Fibroblast of mammary gland (primary cell): ENCODE data around the gene RARRES2.

Experiments
- DNase-seq: peaks from one replicate; pipeline ENCODE4 v3.0.0-alpha.2; 2010; ENCODE audit warnings: low read depth
- H3K4me3 ChIP-seq: 2 replicates; pipeline ENCODE4 v1.5.1; 2011; ENCODE audit warnings: low read depth, mild to moderate bottlenecking, low read length, moderate library complexity; ENCODE audit not compliant: control insufficient read depth
- TF ChIP-seq, protein P1 (sequence below): conservative IDR thresholded peaks from 2 replicates; pipeline ENCODE4 v1.5.1; 2011; ENCODE audit warnings: low read depth, low read length, inconsistent platforms; ENCODE audit not compliant: control insufficient read depth, insufficient read depth

RARRES2 gene

DNA sequence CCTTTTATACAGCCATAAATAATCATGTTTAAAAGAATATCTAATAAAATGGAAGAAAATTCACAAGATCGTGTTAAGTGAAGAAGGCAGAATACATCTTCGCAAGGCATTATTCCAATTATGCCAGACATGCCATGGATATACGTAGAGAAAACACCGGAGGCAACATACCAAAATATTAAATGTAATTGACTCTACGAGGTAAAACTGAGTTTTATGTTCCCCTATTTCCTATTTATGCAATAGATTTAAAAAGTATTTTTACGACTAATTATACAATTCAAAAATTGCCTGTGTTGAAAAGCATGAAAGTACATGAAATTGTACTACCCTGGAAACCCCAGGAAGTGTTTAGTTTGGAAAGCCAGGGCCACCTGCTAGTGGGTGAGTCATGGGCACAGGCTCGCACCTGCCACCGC is 26.3 kb upstream of the RARRES2 start:
- DNase-seq: peak; percentile 36
- peak overlapping the region; percentile 86 for H3K4me3 ChIP-seq
- TF ChIP-seq, protein P1, sequence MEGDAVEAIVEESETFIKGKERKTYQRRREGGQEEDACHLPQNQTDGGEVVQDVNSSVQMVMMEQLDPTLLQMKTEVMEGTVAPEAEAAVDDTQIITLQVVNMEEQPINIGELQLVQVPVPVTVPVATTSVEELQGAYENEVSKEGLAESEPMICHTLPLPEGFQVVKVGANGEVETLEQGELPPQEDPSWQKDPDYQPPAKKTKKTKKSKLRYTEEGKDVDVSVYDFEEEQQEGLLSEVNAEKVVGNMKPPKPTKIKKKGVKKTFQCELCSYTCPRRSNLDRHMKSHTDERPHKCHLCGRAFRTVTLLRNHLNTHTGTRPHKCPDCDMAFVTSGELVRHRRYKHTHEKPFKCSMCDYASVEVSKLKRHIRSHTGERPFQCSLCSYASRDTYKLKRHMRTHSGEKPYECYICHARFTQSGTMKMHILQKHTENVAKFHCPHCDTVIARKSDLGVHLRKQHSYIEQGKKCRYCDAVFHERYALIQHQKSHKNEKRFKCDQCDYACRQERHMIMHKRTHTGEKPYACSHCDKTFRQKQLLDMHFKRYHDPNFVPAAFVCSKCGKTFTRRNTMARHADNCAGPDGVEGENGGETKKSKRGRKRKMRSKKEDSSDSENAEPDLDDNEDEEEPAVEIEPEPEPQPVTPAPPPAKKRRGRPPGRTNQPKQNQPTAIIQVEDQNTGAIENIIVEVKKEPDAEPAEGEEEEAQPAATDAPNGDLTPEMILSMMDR: no peak

DNA sequence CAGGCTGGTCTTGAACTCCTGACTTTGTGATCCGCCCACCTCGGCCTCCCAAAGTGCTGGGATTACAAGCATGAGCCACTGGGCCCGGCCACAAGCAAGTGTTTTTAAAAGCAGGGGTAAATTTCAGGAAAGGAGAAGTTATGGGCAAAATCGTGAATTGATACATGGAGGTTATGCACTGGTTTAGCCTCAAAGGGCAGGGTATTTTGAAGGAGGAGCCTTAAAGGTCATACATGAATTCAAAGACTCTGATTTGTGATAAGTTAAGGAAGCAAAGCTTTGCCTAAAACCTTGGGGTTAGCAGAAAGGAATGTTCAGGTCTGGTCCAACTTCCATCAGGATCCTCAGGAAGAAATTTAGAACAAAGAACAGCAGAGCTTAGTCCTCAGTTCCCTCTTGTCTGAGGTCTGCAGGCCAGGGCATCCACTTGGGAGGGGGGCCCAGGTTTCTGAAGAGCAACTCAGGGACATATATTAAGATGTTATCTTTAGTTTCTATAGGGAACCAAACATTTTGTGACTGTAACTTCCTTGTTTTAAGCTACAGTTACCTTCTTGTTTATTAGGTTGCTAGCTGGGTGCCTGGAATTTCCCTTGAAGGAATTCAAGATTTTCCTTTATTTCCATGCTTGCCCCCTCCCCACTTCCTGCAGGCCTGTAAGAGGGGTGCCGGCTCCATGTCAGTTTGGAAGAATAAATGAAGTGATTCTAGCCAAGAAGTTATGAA is 24.4 kb upstream of the RARRES2 start:
- TF ChIP-seq, protein P1: no peak
- no peak for DNase-seq
- H3K4me3 ChIP-seq: no peak overlapping the region

DNA sequence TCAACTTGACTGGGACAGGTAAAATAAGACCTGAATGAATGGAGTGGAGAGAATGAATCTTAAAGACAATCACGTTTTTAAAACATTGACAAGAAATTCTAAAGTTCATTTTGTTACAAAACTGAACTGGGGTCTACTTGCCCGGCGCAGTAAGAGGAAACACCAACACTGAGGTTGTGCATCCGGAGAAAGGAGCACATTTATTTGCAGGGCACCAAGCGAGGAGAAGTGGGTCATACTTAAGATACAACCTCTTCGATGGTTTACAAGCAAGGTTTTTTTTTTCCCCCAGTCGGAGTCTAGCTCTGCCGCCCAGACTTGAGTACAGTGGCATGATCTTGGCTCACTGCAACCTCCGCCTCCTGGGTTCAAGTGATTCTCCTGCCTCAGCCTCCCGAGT is 23.8 kb upstream of the RARRES2 start:
- no peak for DNase-seq
- TF ChIP-seq, protein P1: no peak
- no peak overlapping the region for H3K4me3 ChIP-seq

DNA sequence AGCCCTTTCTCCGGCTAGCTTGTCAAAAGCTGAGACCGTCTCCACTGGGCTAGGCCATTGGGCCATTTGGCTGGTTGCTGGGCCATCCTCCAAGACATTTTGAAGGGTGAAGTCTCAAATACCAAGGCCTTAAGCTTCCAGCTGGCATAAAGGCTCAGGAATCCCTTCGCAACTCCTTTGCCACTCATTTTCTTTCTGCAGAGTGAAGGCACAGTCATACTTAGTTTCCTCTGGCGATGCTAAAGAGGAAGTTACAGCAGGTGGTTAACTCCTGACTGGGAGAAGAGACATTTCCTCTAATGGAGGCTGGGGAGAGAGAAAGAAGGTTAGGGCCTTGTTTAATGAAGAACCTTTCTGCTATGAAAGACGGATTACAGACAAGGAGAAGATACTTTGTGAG is 22.4 kb upstream of the RARRES2 start:
- no peak overlapping the region for H3K4me3 ChIP-seq
- DNase-seq: no peak
- TF ChIP-seq, protein P1: no peak

DNA sequence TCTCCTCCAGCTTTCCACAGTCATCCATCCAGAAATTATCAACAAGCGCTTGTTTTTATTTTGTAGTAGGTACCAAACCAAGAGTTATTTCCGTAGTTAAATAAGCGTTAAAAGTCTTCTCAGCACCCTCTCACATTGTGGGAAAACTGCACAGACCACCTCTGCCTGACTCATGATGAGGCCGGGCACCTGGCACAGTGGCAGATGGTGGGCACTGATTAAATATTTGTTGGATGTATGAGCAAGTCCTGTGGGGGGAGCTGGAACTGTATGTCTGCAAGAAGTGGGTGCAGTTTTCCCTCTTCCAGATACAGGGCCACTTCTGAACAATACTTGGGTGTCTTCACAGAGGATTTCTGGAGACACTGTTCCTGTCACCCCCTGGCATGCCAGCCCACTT is 21.9 kb upstream of the RARRES2 start:
- no peak overlapping the region for H3K4me3 ChIP-seq
- DNase-seq: no peak
- TF ChIP-seq, protein P1: no peak

DNA sequence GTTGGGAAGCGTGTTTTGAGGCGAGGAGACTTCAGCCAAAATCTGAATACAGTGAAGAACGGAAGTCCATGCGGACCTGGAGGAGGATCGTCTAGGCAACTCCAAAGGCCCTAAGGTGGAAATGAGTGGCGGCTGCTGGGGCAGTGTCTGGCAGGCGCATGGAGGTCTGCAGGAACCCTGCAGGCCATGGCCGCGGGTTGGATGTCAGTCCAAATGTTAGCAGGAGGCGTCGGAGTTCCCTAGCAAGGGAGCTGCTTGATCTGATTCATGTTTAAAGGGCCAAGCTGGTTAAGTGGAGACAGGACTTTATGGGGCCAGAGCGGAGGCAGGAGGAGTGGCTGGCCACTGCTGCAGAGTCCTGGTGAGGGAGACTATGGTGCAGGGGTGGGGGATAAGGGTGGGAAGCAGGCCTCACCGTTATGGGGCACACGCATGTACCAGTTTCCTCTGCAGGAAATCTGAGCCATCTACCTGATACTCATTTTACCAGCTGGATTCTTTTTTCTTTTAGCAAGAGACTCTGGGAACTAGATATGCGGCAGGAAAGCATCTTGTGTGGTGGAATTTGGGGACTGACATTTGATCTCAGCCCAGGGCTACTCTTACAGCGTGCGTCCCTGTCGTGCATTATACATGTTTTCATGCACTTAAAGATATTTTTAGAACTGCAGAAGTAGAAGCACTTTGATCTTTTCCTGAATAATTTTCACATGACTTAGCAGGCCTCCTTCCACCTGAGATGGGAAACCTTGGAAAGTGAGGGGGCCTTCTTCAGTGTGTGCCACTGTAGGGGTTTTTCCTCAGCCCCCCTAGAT is 20.6 kb upstream of the RARRES2 start:
- DNase-seq: no peak
- TF ChIP-seq, protein P1: no peak
- H3K4me3 ChIP-seq: no peak overlapping the region

DNA sequence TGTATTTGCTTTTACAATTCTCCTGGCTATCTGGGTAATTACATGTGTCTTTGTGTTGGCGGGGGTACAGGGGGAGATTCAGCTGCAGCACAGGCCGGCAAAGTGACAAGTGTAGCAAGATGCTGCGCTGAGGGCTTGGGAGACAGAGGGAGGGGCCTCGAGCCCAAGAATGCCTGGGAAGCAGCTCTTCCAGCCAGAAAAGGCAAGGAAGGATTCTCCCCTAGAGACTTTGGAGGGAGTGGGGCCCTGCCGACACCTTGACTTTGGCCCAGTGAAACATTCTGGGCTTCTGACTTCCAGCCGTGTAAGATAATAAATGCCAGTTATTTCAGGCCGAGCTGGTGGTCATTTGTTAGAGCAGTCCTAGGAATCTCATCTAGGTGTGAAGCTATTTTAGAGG is 20.0 kb upstream of the RARRES2 start:
- DNase-seq: no peak
- TF ChIP-seq, protein P1: no peak
- H3K4me3 ChIP-seq: no peak overlapping the region
